Activated naive CD4-positive, alpha-beta T cell treated with anti-CD3 and anti-CD28 coated beads, Interleukin-2, amount 50 U/mL, for 72 hours (primary cell): Measurements from ENCODE around the gene AKIP1. TPM values are rescaled to one million over a fixed set of nuclear protein-coding genes. Genes with fewer than 3 reads are reported as not detected.
"Not testable (repeated sequence)": the region's sequence is repeated elsewhere in the genome, so short reads cannot be mapped to it uniquely, and the experiment has no call there.

Experiments
- ATAC-seq, 2 donors: fragments of 150-1000 bp; cut with Tn5 transposase; 2 replicates each; pipeline ENCODE4 v1.10.0; 2021; ENCODE audit warnings: mild to moderate bottlenecking in 2 of 2, moderate library complexity in 2 of 2
- DNase-seq, 2 donors: peaks; one replicate each; pipeline ENCODE4 v3.0.0; 2021 to 2022; ENCODE audit warnings: low spot score in 2 of 2
- H3K27ac Mint-ChIP-seq, 2 donors: one replicate each; pipeline ENCODE4 v1.8.0; 2022; ENCODE audit warnings: mild to moderate bottlenecking in 2 of 2, mixed read lengths in 2 of 2
- H3K36me3 Mint-ChIP-seq, 2 donors: one replicate each; pipeline ENCODE4 v1.8.0; 2022; ENCODE audit warnings: mixed read lengths in 2 of 2
- H3K9me3 Mint-ChIP-seq, 2 donors: one replicate each; pipeline ENCODE4 v1.8.0; 2022; ENCODE audit warnings: mixed read lengths in 2 of 2
- total RNA-seq, 2 donors: library from RNA; stranded (reverse); gene quantifications; one replicate each; pipeline ENCODE4 v1.2.3, GENCODE V29; 2022

AKIP1 gene
- 10 to 100 TPM; 25.9 to 32.9 TPM for total RNA-seq

DNA sequence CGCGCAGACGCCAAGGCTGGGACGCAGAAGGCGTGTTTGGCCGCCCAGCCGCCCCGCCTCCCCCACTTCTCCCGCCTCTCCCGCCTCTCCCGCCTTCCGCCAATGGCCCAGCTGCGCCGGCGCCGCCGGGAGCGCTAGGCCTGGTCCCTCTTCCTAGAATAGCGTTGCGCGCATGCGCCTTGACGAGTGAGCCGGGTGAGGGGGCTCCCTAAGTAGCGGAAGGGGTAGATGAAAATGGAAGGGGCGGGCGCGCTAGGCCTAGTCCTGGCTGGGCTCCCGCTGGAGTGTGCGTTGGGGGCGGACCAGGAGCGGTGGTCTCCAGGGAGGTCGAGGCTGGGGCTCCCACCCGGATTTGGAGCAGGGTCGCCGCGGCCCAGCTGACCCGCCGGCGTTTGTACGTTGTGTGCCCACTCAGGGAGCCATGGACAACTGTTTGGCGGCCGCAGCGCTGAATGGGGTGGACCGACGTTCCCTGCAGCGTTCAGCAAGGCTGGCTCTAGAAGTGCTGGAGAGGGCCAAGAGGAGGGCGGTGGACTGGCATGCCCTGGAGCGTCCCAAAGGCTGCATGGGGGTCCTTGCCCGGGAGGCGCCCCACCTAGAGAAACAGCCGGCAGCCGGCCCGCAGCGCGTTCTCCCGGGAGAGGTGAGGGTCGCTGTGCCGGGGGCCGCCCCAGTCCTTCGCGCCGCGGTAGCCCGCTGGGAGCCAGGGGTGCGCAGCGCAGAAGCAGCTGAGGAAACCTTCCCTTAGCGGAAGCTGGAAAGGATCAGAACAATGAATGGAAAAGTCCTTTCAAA lies at the start of gene AKIP1:
TSS of gene AKIP1 (plus strand) at position 161 of the 795 bp plus-strand sequence. CDS start at position 422, 261 bp downstream.
- DNase-seq (peak; percentile 82 to 91), ATAC-seq (peak; percentile 85 to 90)
- no peaks in the 10 kb centered on the region for H3K9me3 Mint-ChIP-seq
- peak within 1 kb of the TSS; percentile 93 to 97 for H3K27ac Mint-ChIP-seq
- H3K36me3 Mint-ChIP-seq: peaks cover 0 to 6% of the 10 kb centered on the region in 2 donors

DNA sequence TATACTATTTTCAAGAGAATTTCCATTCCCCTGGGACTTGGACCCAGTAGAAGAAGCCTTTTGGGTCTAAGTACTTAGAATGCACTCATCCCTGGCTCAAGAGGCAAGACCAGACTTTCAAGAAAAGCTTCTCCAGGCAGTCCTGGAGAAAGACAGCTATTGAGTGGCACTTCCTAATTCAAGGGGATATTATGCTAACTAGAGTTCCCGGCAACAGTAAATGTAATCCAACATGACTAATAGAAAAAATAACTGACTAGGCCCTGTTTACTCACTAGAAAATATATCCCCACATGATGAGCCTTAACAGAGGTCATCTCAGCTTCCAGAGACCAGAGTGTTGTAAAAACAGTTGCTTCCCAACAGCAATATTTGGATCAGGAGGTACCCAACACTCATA lies 47.2 kb upstream of the AKIP1 start:
- DNase-seq: no peak
- Mint-ChIP-seq H3K9me3 (no peaks in the 10 kb centered on the region), H3K36me3 (no peaks in the 10 kb centered on the region), H3K27ac (no peak overlapping the region)
- no peak for ATAC-seq

DNA sequence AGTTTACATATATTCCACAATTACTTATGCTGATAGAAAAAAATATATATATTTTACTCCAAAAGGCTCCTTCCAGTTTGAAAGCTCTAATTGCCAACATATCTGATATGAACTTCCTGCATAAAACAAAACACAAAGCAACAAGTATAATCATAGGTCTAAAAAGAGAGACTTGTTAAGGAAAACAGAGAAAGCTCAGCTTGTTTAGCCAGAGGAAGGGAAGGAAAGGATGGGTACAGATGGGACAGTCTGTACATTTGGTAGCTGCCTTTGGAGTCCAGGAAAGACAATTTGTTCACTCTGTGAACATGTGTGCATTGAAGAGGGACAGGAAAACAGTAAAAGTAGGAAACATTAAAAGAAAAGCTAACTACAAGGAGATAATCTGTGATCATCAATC lies 45.7 kb upstream of the AKIP1 start:
- H3K36me3 Mint-ChIP-seq: no peaks in the 10 kb centered on the region
- DNase-seq (no peak), ATAC-seq (no peak)
- H3K27ac Mint-ChIP-seq: no peak overlapping the region
- no peaks in the 10 kb centered on the region for H3K9me3 Mint-ChIP-seq

DNA sequence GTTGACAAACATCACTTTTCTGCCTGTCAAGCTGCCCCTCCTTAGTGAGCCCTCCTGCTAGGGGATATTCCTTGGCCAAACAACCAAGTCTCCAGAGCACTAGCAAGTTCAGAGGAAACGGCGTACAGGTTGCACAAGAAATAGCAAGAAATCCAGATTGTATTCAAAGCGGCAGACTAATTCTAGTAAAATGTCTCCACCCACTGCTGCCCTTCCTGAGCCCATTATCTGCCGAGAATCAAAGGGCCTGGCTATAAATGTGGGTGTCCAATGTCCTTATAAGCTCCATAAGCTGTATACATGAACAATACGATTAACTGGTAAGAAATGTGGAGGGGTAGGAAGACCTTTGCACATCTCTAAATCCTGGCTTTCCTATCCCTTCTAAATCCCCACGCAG lies 44.0 kb upstream of the AKIP1 start:
- no peak for ATAC-seq
- no peak overlapping the region for H3K27ac Mint-ChIP-seq

GRCh38 chr11:8867931-8868631 lies 42.9 kb upstream of the AKIP1 start:
- Mint-ChIP-seq H3K27ac (no peak overlapping the region), H3K9me3 (no peaks in the 10 kb centered on the region), H3K36me3 (no peaks in the 10 kb centered on the region)
- DNase-seq (no peak), ATAC-seq (no peak)

More for the DNA sequence above, 44.0 kb upstream of the AKIP1 start:
- DNase-seq: no peak
- Mint-ChIP-seq H3K36me3 (no peaks in the 10 kb centered on the region), H3K9me3 (no peaks in the 10 kb centered on the region)

DNA sequence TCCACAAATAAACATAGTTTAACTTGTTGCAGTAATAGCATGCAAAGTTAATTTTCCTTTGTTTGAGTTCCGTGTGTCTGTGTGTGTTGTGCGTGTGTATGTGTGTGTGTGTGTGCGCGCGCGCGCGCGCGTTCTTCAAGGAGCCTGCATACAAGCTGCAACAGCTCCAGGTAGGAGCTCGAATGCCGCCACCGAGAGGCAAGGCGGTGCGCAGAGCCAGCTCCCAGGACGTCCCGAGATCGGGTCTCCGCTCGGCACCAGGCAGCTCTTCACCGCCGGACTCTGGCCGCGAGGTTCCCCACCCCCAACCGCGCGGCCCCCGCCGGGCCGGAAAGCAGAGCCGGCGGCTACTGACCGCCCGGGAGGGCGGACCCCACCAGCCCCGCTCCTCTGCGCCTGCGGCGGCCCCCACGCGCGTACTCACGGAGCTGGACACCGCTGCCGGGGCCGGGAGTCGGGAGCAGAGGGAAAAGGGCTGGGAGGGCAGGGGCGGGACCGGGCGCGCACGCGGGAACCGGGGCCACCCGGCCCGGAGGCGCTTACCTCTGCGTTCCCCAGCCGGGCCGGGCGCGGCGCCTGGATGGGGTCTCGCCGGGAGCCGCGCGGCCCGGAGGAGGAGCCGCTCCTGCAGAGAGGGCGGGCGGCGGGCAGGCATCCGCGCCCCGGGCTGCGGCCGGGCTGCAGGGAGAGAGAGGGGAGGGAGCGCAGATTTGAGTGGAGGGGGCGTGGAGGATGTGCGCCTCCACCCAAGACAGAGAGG lies 40.4 kb upstream of the AKIP1 start:
- Mint-ChIP-seq H3K9me3 (no peaks in the 10 kb centered on the region), H3K27ac (no peak overlapping the region), H3K36me3 (no peaks in the 10 kb centered on the region)
- DNase-seq: peak in 1 of 2 donors; percentile 24
- ATAC-seq: peak in 1 of 2 donors; percentile 73

GRCh38 chr11:8871171-8871775 lies 39.7 kb upstream of the AKIP1 start:
- Mint-ChIP-seq H3K9me3 (no peaks in the 10 kb centered on the region), H3K27ac (no peak overlapping the region), H3K36me3 (no peaks in the 10 kb centered on the region)
- DNase-seq (no peak), ATAC-seq (peak in 1 of 2 donors; percentile 6)

DNA sequence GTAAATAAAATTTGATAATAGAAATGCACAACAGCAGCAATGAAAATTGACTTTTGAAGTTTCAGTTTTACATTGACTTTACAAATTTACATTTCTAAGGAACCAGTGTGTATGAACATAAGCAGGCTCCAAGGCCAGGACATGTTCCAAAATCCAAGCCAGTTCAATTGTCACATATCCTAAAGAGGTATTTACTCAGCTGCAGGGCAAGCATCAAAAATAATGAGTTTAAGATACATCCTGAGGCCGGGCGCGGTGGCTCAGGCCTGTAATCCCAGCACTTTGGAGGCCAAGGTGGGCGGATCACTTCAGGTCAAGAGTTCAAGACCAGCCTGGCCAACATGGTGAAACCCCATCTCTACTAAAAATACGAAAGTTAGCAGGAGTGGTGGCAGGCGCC lies 39.0 kb upstream of the AKIP1 start:
- H3K27ac Mint-ChIP-seq: no peak overlapping the region
- ATAC-seq (no peak), DNase-seq (no peak)
- no peaks in the 10 kb centered on the region for H3K9me3 Mint-ChIP-seq
- H3K36me3 Mint-ChIP-seq: no peaks in the 10 kb centered on the region

DNA sequence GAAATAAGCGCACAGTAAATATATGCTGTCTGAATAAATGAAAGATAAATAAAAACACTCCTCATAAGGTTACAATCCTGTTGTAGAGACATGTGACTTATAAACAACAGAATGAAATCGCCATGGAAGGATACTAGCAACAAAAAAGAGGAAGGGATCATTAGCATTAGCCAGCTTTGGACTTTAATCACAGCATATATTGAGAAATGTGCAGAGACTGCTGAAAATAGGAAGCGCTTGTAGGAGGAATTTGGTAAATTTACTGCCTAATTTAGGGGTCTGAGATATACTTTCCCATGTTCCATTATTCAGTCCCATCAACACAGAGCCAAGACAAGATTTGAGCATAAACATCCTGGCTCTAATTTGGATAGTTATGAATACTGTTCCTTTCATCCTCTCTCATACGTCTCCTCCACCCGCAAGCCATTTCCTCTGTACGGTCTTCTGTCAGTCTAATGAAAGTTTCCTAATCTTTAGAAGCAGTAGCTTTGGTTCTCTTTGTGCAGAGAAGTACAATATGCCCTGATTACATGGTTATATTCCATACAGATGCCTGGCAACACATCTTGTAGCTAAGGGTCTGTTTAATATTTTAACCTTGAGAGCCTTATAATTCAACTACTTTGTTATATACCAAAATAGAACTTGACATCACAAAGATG lies 37.1 kb upstream of the AKIP1 start:
- Mint-ChIP-seq H3K27ac (no peak overlapping the region), H3K36me3 (no peaks in the 10 kb centered on the region), H3K9me3 (no peaks in the 10 kb centered on the region)
- ATAC-seq (peak in 1 of 2 donors; percentile 56), DNase-seq (no peak)

- H3K27ac Mint-ChIP-seq: no peak overlapping the region
- ATAC-seq: no peak
- H3K9me3 Mint-ChIP-seq: no peaks in the 10 kb centered on the region
Observed at GRCh38 chr11:8878771-8879170, 32.2 kb upstream of the AKIP1 start.

DNA sequence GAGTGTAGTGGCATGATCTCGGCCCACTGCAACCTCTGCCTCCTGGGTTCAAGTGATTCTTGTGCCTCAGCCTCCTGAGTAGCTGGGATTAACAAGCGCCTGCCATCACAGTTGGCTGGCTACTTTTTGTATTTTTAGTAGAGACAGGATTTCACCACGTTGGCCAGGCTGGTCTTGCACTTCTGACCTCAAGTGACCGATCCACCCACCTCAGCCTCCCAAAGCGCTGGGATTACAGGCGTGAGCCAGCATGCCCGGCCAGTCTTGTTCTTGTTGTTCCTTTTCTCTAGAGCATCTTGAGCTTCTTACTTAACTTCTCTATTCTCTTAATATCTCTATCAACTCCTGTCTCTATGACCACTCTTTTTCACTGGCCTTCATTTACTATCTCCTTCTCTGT lies 29.4 kb upstream of the AKIP1 start:
- DNase-seq, ATAC-seq, H3K27ac Mint-ChIP-seq, H3K36me3 Mint-ChIP-seq, H3K9me3 Mint-ChIP-seq: not testable (repeated sequence)

More at GRCh38 chr11:8878771-8879170, 32.2 kb upstream of the AKIP1 start:
- H3K36me3 Mint-ChIP-seq: no peaks in the 10 kb centered on the region
- DNase-seq: no peak

- DNase-seq: no peak
- H3K27ac Mint-ChIP-seq: no peak overlapping the region
- no peak for ATAC-seq
- H3K36me3 Mint-ChIP-seq: peaks cover 12 to 22% of the 10 kb centered on the region in 2 donors
- peaks cover 6% of the 10 kb centered on the region in 2 donors for H3K9me3 Mint-ChIP-seq
Observed at GRCh38 chr11:8886322-8886721, 24.7 kb upstream of the AKIP1 start.

DNA sequence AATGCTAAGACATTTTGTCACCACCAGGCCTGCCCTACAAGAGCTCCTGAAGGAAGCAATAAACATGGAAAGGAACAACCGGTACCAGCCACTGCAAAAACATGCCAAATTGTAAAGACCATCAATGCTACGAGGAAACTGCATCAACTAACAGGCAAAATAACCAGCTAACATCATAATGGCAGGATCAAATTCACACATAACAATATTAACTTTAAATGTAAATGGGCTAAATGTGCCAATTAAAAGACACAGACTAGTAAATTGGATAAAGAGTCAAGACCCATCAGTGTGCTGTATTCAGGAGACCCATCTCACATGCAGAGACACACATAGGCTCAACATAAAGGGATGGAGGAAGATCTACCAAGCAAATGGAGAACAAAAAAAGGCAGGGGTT lies 19.8 kb upstream of the AKIP1 start:
- DNase-seq, H3K27ac Mint-ChIP-seq, H3K9me3 Mint-ChIP-seq, ATAC-seq: not testable (repeated sequence)
- H3K36me3 Mint-ChIP-seq: peaks cover 12 to 22% of the 10 kb centered on the region in 2 donors

- no peak for DNase-seq
- H3K27ac Mint-ChIP-seq: no peak overlapping the region
- peaks cover 10 to 18% of the 10 kb centered on the region in 2 donors for H3K9me3 Mint-ChIP-seq
- no peak for ATAC-seq
- peaks cover 17 to 18% of the 10 kb centered on the region in 2 donors for H3K36me3 Mint-ChIP-seq
Observed at GRCh38 chr11:8899119-8899753, 11.8 kb upstream of the AKIP1 start.

- Mint-ChIP-seq H3K9me3 (peaks cover 5% of the 10 kb centered on the region in 2 donors), H3K36me3 (peaks cover 6 to 9% of the 10 kb centered on the region in 2 donors), H3K27ac (no peak overlapping the region)
- DNase-seq (no peak), ATAC-seq (no peak)
Observed at GRCh38 chr11:8905528-8906165, 5.3 kb upstream of the AKIP1 start.
